ENCODE data around the gene OR1L4.

DNA sequence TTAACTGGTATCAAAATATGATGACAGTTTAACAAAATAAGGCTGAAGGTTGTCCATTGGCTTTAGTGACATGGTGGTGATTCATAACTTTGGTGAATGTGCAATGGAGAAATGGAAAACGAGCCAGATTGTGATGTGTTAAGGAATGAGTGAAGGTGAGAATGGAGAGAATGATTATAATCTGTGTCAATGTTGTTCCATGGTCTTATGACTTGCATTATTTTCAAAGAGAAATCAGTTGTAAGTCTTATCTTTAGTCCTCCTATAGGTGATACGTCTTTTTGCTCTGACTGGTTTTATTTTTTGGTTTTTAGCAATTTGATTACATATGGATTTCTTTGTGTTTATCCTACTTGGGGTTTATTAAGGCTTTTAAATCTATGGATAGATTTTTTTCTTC, 31.0 kb downstream of the OR1L4 start:
- TF ChIP-seq POLR2AphosphoS5 (IDR thresholded peaks at IDR 0.05; ENCODE audit: low read depth, low read length): no peak
- TF ChIP-seq TAF1 (IDR thresholded peaks at IDR 0.05; ENCODE audit: borderline replicate concordance, insufficient read depth, low read length): no peak
